Esophagus muscularis mucosa (tissue), 4 donors: ENCODE results near the gene FEZ2. TPM values are rescaled to one million over a fixed set of nuclear protein-coding genes. Genes with fewer than 3 reads are reported as not detected.

Experiments
- DNase-seq: peaks from one replicate; pipeline ENCODE4 v3.0.0-alpha.2; 2017; ENCODE audit errors: extremely low spot score
- H3K27ac ChIP-seq, 4 donors: fragments of 200-600 bp; sonication (generic); replicated peaks in 1 of 4; 1 replicate in 3 of 4; 2 replicates in 1 of 4; pipeline ENCODE4 v1.5.1; 2016 to 2019; ENCODE audit warnings: mild to moderate bottlenecking in 1 of 4
- H3K27me3 ChIP-seq, 4 donors: fragments of 200-600 bp; sonication (generic); one replicate each; pipeline versions ENCODE4 v1.5.1 to v1.6.0; 2016 to 2019
- H3K36me3 ChIP-seq, 4 donors: fragments of 200-600 bp; sonication (generic); one replicate each; pipeline ENCODE4 v1.5.1; 2016 to 2019
- H3K4me1 ChIP-seq, 4 donors: fragments of 200-600 bp; sonication (generic); one replicate each; pipeline ENCODE4 v1.5.1; 2016 to 2019
- H3K4me3 ChIP-seq, 4 donors: fragments of 200-600 bp; sonication (generic); 1 replicate in 2 of 4; 2 replicates in 2 of 4; pipeline ENCODE4 v1.5.1; 2016 to 2019; ENCODE audit warnings: mild to moderate bottlenecking in 4 of 4, moderate library complexity in 1 of 4
- H3K9me3 ChIP-seq, 4 donors: fragments of 200-600 bp; sonication (generic); 1 replicate in 3 of 4; 2 replicates in 1 of 4; pipeline ENCODE4 v1.5.1; 2016 to 2019
- CTCF ChIP-seq, 3 experiments: fragments of 200-600 bp in 2 of 3; fragments of 450-650 bp in 1 of 3; sonication (generic) in 2 of 3; IDR thresholded peaks; one replicate each; pipeline ENCODE4 v1.5.1; 2017 to 2019; ENCODE audit warnings: antibody characterized with exemption in 3 of 3, mild to moderate bottlenecking in 2 of 3, moderate library complexity in 1 of 3
- EP300 ChIP-seq: sonication (generic); formaldehyde crosslinking; IDR thresholded peaks from one replicate; pipeline ENCODE4 v1.6.1; 2017; ENCODE audit warnings: antibody characterized with exemption
- POLR2A ChIP-seq: fragments of 450-650 bp; IDR thresholded peaks from one replicate; pipeline ENCODE4 v1.6.1; 2017; ENCODE audit warnings: antibody characterized with exemption, moderate library complexity, mild to moderate bottlenecking, low read depth
- POLR2AphosphoS5 ChIP-seq, 2 donors: sonication (generic); formaldehyde crosslinking; IDR thresholded peaks; one replicate each; pipeline ENCODE4 v1.6.1; 2017; ENCODE audit warnings: antibody characterized with exemption in 2 of 2
- WGBS: methylation state at CpG from one replicate; pipeline ENCODE4 v1.1.5; 2018; 5-methylcytosine and 5-hydroxymethylcytosine counted together
- intact Hi-C: fragments of 100-400 bp; cut with DNase I; formaldehyde crosslinking; loops from one replicate; pipeline ENCODE4 v1.15.1; 2023
- total RNA-seq, 4 donors: library from RNA; depleted of rRNA; stranded (reverse); fragments of >200 nt; gene quantifications; one replicate each; pipeline versions ENCODE4 v1.1.0 to v1.2.1, GENCODE V29; 2016

FEZ2 gene
- total RNA-seq, 4 donors from 2014 or later = 40.4 to 58.2 (median 45.2) TPM

DNA sequence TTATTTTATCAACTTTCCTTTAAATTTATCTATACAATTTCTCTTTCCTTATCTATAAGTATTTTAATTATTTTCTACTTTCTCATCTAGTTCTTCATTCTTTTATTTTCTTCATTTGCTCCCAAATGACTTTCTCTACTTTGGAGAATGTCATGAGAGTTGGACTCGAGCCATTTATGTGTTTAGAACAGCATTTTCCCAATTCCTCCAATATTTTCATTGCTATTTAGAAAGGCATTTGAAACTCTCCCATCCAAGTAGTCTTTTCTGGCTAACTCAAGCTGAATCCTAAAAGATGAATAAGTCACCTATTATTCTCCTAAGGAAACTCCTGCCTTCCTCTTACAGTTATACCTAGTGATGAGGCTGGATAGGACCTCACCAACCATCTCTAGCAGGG is 15.8 kb upstream of the FEZ2 start:
- Histone ChIP-seq H3K27ac (no peak overlapping the region), H3K4me3 (no peak overlapping the region), H3K9me3 (no peaks in the 10 kb centered on the region), H3K4me1 (no peaks in the 10 kb centered on the region), H3K36me3 (no peaks in the 10 kb centered on the region), H3K27me3 (no peaks in the 10 kb centered on the region)
- DNase-seq = no peak
- WGBS = 81% methylated on average over 1 of the region's 1 CpG
- no peak for TF ChIP-seq CTCF (IDR thresholded peaks at IDR 0.05)
- intact Hi-C loops = no loop called here

- intact Hi-C loops = no loop called here
- no peaks in the 10 kb centered on the region for H3K4me1 ChIP-seq
- peak; percentile 77 for DNase-seq
- H3K4me3 ChIP-seq = no peak overlapping the region
- H3K27ac ChIP-seq = no peak overlapping the region
- TF ChIP-seq CTCF (IDR thresholded peaks at IDR 0.05) = no peak
- TF ChIP-seq POLR2AphosphoS5 (IDR thresholded peaks at IDR 0.05) = no peak
- TF ChIP-seq POLR2A = no peak
- no peak for TF ChIP-seq EP300
- no peaks in the 10 kb centered on the region for H3K27me3 ChIP-seq
- WGBS = 85% methylated on average over 5 of the region's 5 CpGs
- H3K9me3 ChIP-seq = no peaks in the 10 kb centered on the region
- H3K36me3 ChIP-seq = no peaks in the 10 kb centered on the region
These were observed 13.5 kb upstream of the FEZ2 start for GRCh38 chr2:36611316-36611990.

- no peak for TF ChIP-seq POLR2AphosphoS5 (IDR thresholded peaks at IDR 0.05)
- no peak for TF ChIP-seq CTCF (IDR thresholded peaks at IDR 0.05)
- TF ChIP-seq EP300 = no peak
- no peak for TF ChIP-seq POLR2A
- 82% methylated on average over 1 of the region's 1 CpG for WGBS
These were observed 11.5 kb upstream of the FEZ2 start for GRCh38 chr2:36609507-36609906.

GRCh38 chr2:36607947-36608346 is 10.0 kb upstream of the FEZ2 start:
- H3K4me3 ChIP-seq = no peak overlapping the region
- no peak for TF ChIP-seq POLR2A
- TF ChIP-seq POLR2AphosphoS5 (IDR thresholded peaks at IDR 0.05) = no peak
- TF ChIP-seq CTCF (IDR thresholded peaks at IDR 0.05) = no peak
- no peak for TF ChIP-seq EP300
- no peak for DNase-seq
- intact Hi-C loops = no loop called here
- 91% methylated on average over 3 of the region's 3 CpGs for WGBS
- H3K27me3 ChIP-seq = no peaks in the 10 kb centered on the region
- H3K36me3 ChIP-seq = no peaks in the 10 kb centered on the region
- H3K27ac ChIP-seq = no peak overlapping the region
- no peaks in the 10 kb centered on the region for H3K9me3 ChIP-seq
- H3K4me1 ChIP-seq = no peaks in the 10 kb centered on the region

More at GRCh38 chr2:36609507-36609906, 11.5 kb upstream of the FEZ2 start:
- H3K27me3 ChIP-seq = no peaks in the 10 kb centered on the region
- intact Hi-C loops = no loop called here
- no peaks in the 10 kb centered on the region for H3K4me1 ChIP-seq
- no peak overlapping the region for H3K4me3 ChIP-seq
- no peak for DNase-seq
- H3K27ac ChIP-seq = no peak overlapping the region
- no peaks in the 10 kb centered on the region for H3K9me3 ChIP-seq
- no peaks in the 10 kb centered on the region for H3K36me3 ChIP-seq

GRCh38 chr2:36606925-36607324 is 9.0 kb upstream of the FEZ2 start:
- H3K4me3 ChIP-seq = no peak overlapping the region
- H3K36me3 ChIP-seq = no peaks in the 10 kb centered on the region
- 96% methylated on average over 3 of the region's 3 CpGs for WGBS
- TF ChIP-seq POLR2A (no peak), EP300 (no peak), CTCF (IDR thresholded peaks at IDR 0.05) (no peak), POLR2AphosphoS5 (IDR thresholded peaks at IDR 0.05) (no peak)
- no peaks in the 10 kb centered on the region for H3K27me3 ChIP-seq
- intact Hi-C loops = no loop called here
- no peak overlapping the region for H3K27ac ChIP-seq
- no peaks in the 10 kb centered on the region for H3K9me3 ChIP-seq
- DNase-seq = no peak
- H3K4me1 ChIP-seq = no peaks in the 10 kb centered on the region
